ENCODE results near the gene IRF9. TPM values are rescaled to one million over a fixed set of nuclear protein-coding genes. Genes with fewer than 3 reads are reported as not detected.

IRF9 gene
- total RNA-seq, 1 experiment from 2014 or later, result 27.6 TPM

DNA sequence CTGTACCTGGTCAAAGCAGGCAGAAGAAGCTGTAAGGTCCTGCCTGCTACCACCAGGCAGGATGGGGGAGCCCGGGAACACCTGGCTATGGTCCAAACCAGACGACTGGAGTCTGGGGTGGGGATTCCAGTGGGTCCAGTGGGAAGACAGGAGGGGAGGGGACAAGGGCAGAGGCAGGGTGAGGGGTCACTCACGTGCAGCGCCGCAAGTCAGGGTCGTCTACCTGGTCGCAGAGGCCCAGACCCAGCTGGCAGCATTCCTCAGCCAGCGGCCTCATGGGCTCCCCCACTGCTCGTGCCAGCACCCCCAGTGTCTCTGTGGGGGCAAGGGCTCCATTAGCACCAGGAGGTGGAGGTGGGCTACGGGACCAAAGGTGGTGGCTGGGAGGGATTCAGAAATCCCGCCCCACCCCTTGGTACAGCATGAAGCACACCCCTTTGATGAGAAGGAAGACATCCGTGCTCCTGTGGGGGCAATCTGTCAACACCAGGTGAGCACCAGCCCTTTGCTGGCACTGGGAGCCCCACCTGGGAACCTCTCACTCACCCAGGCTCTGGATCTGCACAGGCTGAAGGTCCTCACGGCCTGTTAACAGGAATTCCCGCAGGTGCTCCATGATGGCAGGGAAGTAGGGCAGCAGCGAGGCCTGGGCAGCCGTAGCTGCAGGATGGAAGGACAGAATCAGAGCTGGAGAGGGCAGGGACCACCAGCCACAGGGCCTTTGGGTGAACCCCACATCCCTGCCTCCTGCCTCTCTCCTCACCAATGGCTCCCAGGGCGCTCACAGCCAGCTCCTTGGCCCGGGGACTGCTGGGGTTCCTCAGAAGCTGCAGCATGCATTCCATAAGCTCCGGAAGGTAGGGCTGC, 23.3 kb downstream of the IRF9 start:
- Histone ChIP-seq H3K27ac (ENCODE audit: insufficient read length, low read depth, low read length) (no peak overlapping the region), H3K23me2 (ENCODE audit: insufficient read length, low read depth, low read length, poor library complexity, severe bottlenecking) (no peaks in the 10 kb centered on the region), H3K9ac (ENCODE audit: extremely low read depth, insufficient read length, low read length) (no peak overlapping the region), H3K79me2 (ENCODE audit: insufficient read depth, low read length) (no peaks in the 10 kb centered on the region), H3K23ac (ENCODE audit: insufficient read length, low read depth, low read length) (no peak overlapping the region), H2BK120ac (ENCODE audit: low read depth, low read length, poor library complexity, severe bottlenecking) (no peak overlapping the region), H3K4me1 (ENCODE audit: insufficient read depth, low read length) (no peaks in the 10 kb centered on the region; the same call in 1 of the 2 replicates), H4K8ac (replicated peaks; ENCODE audit: insufficient read length, low read depth, low read length) (no peak overlapping the region), H3K79me1 (ENCODE audit: insufficient read depth, low read depth, low read length, poor library complexity, severe bottlenecking) (peaks cover 4% of the 10 kb centered on the region), H2AFZ (ENCODE audit: low read length) (no peak overlapping the region), H3K27me3 (ENCODE audit: insufficient read depth, low read length) (no peaks in the 10 kb centered on the region), H2BK15ac (ENCODE audit: low read depth, low read length) (no peak overlapping the region), H3K14ac (ENCODE audit: insufficient read depth, low read length) (no peak overlapping the region), H2BK20ac (ENCODE audit: low read depth, low read length, poor library complexity, severe bottlenecking) (no peak overlapping the region), H4K20me1 (ENCODE audit: control insufficient read depth, insufficient read depth, insufficient read length) (no peaks in the 10 kb centered on the region), H3K18ac (ENCODE audit: insufficient read length, low read depth, low read length) (no peak overlapping the region), H4K91ac (ENCODE audit: insufficient read length, low read depth, low read length) (no peak overlapping the region), H4K5ac (ENCODE audit: insufficient read length, low read depth, low read length) (no peak overlapping the region), H2AK5ac (ENCODE audit: insufficient read length, low read length) (no peak overlapping the region), H3K9me3 (ENCODE audit: control insufficient read depth, low read depth, low read length) (no peaks in the 10 kb centered on the region), H2BK12ac (ENCODE audit: insufficient read length, low read depth, low read length) (no peak overlapping the region), H3T11ph (ENCODE audit: low read length) (no peak overlapping the region), H3K4me2 (ENCODE audit: insufficient read depth, insufficient read length, low read length) (no peak overlapping the region), H3K4ac (ENCODE audit: low read depth, low read length) (no peak overlapping the region), H2BK5ac (ENCODE audit: insufficient read length, low read length) (no peak overlapping the region), H3K56ac (ENCODE audit: insufficient read length, low read depth, low read length) (no peak overlapping the region)
- peaks cover 10 to 13% of the 10 kb centered on the region in 2 experiments for H3K4me1 Mint-ChIP-seq
- TF ChIP-seq, protein P1, sequence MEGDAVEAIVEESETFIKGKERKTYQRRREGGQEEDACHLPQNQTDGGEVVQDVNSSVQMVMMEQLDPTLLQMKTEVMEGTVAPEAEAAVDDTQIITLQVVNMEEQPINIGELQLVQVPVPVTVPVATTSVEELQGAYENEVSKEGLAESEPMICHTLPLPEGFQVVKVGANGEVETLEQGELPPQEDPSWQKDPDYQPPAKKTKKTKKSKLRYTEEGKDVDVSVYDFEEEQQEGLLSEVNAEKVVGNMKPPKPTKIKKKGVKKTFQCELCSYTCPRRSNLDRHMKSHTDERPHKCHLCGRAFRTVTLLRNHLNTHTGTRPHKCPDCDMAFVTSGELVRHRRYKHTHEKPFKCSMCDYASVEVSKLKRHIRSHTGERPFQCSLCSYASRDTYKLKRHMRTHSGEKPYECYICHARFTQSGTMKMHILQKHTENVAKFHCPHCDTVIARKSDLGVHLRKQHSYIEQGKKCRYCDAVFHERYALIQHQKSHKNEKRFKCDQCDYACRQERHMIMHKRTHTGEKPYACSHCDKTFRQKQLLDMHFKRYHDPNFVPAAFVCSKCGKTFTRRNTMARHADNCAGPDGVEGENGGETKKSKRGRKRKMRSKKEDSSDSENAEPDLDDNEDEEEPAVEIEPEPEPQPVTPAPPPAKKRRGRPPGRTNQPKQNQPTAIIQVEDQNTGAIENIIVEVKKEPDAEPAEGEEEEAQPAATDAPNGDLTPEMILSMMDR (conservative IDR thresholded peaks at IDR 0.05), result no peak
- WGBS (ENCODE audit: extremely low coverage, insufficient read length, low lambda C conversion rate), result no CpG with 5 or more reads among the region's 19 CpGs
- no peaks in the 10 kb centered on the region for H3K9me3 Mint-ChIP-seq
- peaks cover 39 to 89% (median 70%) of the 10 kb centered on the region in 3 experiments for H3K36me3 Mint-ChIP-seq (ENCODE audit: insufficient read depth in 1 of 3, low read depth in 3 of 3)
- no peak overlapping the region for H3K27ac Mint-ChIP-seq
- no peak for DNase-seq
- no peaks in the 10 kb centered on the region; the same call in 1 of the 2 replicates for H3K27me3 Mint-ChIP-seq (ENCODE audit: low read depth)
- H3K4me3 Mint-ChIP-seq, result no peak overlapping the region

All from H9 (cell line).